H9 (cell line): ENCODE measurements around the gene LGALS3. TPM values are rescaled to one million over a fixed set of nuclear protein-coding genes. Genes with fewer than 3 reads are reported as not detected.

ENCODE experiments used
- DNase-seq: peaks from one replicate; pipeline ENCODE4 v3.0.0-alpha.2; 2017
- H2AFZ ChIP-seq: one replicate; pipeline ENCODE4 v1.6.1; 2013; ENCODE audit warnings: mild to moderate bottlenecking, low read length, control low read depth, moderate library complexity
- H2AK5ac ChIP-seq: 2 replicates; pipeline ENCODE4 v1.6.1; 2013; ENCODE audit warnings: low read length, control low read depth, mixed read lengths; ENCODE audit not compliant: insufficient read length
- H2BK120ac ChIP-seq: one replicate; pipeline ENCODE4 v1.6.1; 2013; ENCODE audit warnings: low read depth, mild to moderate bottlenecking, low read length, control low read depth, inconsistent platforms; ENCODE audit not compliant: poor library complexity, severe bottlenecking
- H2BK12ac ChIP-seq: 2 replicates; pipeline ENCODE4 v1.6.1; 2013; ENCODE audit warnings: low read length, control low read depth, mixed read lengths, low read depth; ENCODE audit not compliant: insufficient read length
- H2BK15ac ChIP-seq: 2 replicates; pipeline ENCODE4 v1.6.1; 2013; ENCODE audit warnings: low read depth, low read length, control low read depth
- H2BK20ac ChIP-seq: one replicate; pipeline ENCODE4 v1.6.1; 2013; ENCODE audit warnings: low read depth, mild to moderate bottlenecking, low read length, control low read depth, inconsistent platforms; ENCODE audit not compliant: poor library complexity, severe bottlenecking
- H2BK5ac ChIP-seq: 2 replicates; pipeline ENCODE4 v1.6.1; 2013; ENCODE audit warnings: low read length, control low read depth, mixed read lengths; ENCODE audit not compliant: insufficient read length
- H3K14ac ChIP-seq: 2 replicates; pipeline ENCODE4 v1.6.1; 2013; ENCODE audit warnings: low read length, control low read depth; ENCODE audit not compliant: insufficient read depth
- H3K18ac ChIP-seq: 2 replicates; pipeline ENCODE4 v1.6.1; 2013; ENCODE audit warnings: low read depth, mild to moderate bottlenecking, mixed read lengths, low read length, control low read depth; ENCODE audit not compliant: insufficient read length
- H3K23ac ChIP-seq: 2 replicates; pipeline ENCODE4 v1.6.1; 2013; ENCODE audit warnings: low read length, control low read depth, mixed read lengths, low read depth; ENCODE audit not compliant: insufficient read length
- H3K23me2 ChIP-seq: 2 replicates; pipeline ENCODE4 v1.6.1; 2013; ENCODE audit warnings: low read depth, mild to moderate bottlenecking, mixed read lengths, low read length, control low read depth; ENCODE audit not compliant: insufficient read length, poor library complexity, severe bottlenecking
- H3K27ac ChIP-seq: 2 replicates; pipeline ENCODE4 v1.5.1; 2013; ENCODE audit warnings: low read length, control low read depth, mixed read lengths, low read depth; ENCODE audit not compliant: insufficient read length
- H3K27me3 ChIP-seq: 2 replicates; pipeline ENCODE4 v1.6.1; 2013; ENCODE audit warnings: low read length, control low read depth, inconsistent platforms; ENCODE audit not compliant: insufficient read depth
- H3K4ac ChIP-seq: 2 replicates; pipeline ENCODE4 v1.6.1; 2013; ENCODE audit warnings: low read depth, mild to moderate bottlenecking, control low read depth, inconsistent platforms, low read length, moderate library complexity
- H3K4me1 ChIP-seq: 2 replicates; pipeline ENCODE4 v1.6.1; 2013; ENCODE audit warnings: low read length, control low read depth, inconsistent platforms; ENCODE audit not compliant: insufficient read depth
- H3K4me2 ChIP-seq: 2 replicates; pipeline ENCODE4 v1.6.1; 2013; ENCODE audit warnings: low read length, control low read depth, mixed read lengths; ENCODE audit not compliant: insufficient read length, insufficient read depth
- H3K56ac ChIP-seq: 2 replicates; pipeline ENCODE4 v1.6.1; 2013; ENCODE audit warnings: low read depth, mild to moderate bottlenecking, mixed read lengths, low read length, control low read depth; ENCODE audit not compliant: insufficient read length
- H3K79me1 ChIP-seq: 2 replicates; pipeline ENCODE4 v1.6.1; 2013; ENCODE audit warnings: low read depth, mild to moderate bottlenecking, moderate library complexity, low read length, control low read depth, inconsistent platforms; ENCODE audit not compliant: insufficient read depth, poor library complexity, severe bottlenecking
- H3K79me2 ChIP-seq: 2 replicates; pipeline ENCODE4 v1.6.1; 2013; ENCODE audit warnings: low read length, control low read depth, inconsistent platforms; ENCODE audit not compliant: insufficient read depth
- H3K9ac ChIP-seq: 2 replicates; pipeline ENCODE4 v1.6.1; 2013; ENCODE audit warnings: low read length, control low read depth, mixed read lengths; ENCODE audit not compliant: insufficient read length; ENCODE audit errors: extremely low read depth
- H3K9me3 ChIP-seq: one replicate; pipeline ENCODE4 v1.6.1; 2013; ENCODE audit warnings: low read depth, low read length, inconsistent platforms; ENCODE audit not compliant: control insufficient read depth
- H3T11ph ChIP-seq: one replicate; pipeline ENCODE4 v1.6.1; 2013; ENCODE audit warnings: mild to moderate bottlenecking, low read length, control low read depth, inconsistent platforms
- H4K20me1 ChIP-seq: one replicate; pipeline ENCODE4 v1.6.1; 2013; ENCODE audit not compliant: control insufficient read depth, insufficient read length, insufficient read depth
- H4K5ac ChIP-seq: 2 replicates; pipeline ENCODE4 v1.6.1; 2013; ENCODE audit warnings: low read depth, mild to moderate bottlenecking, mixed read lengths, low read length, control low read depth; ENCODE audit not compliant: insufficient read length
- H4K8ac ChIP-seq: replicated peaks from 2 replicates; pipeline ENCODE4 v1.6.1; 2013; ENCODE audit warnings: low read length, control low read depth, mixed read lengths, low read depth; ENCODE audit not compliant: insufficient read length
- H4K91ac ChIP-seq: 2 replicates; pipeline ENCODE4 v1.6.1; 2013; ENCODE audit warnings: low read depth, mild to moderate bottlenecking, moderate library complexity, mixed read lengths, low read length, control low read depth; ENCODE audit not compliant: insufficient read length
- H3K27ac Mint-ChIP-seq, 3 experiments: 2 replicates in 2 of 3; 3 replicates in 1 of 3; pipeline ENCODE4 v1.8.0; 2020 to 2021; ENCODE audit warnings: mixed read lengths in 3 of 3, mild to moderate bottlenecking in 1 of 3, moderate library complexity in 1 of 3
- H3K27me3 Mint-ChIP-seq: 2 replicates; pipeline ENCODE4 v1.8.0; 2021; ENCODE audit warnings: low read depth, mild to moderate bottlenecking, moderate library complexity, mixed read lengths
- H3K36me3 Mint-ChIP-seq, 3 experiments: 2 replicates in 2 of 3; 3 replicates in 1 of 3; pipeline ENCODE4 v1.8.0; 2020 to 2021; ENCODE audit warnings: low read depth in 3 of 3, mixed read lengths in 3 of 3; ENCODE audit not compliant: insufficient read depth in 1 of 3
- H3K4me1 Mint-ChIP-seq, 2 experiments: 2 replicates each; pipeline ENCODE4 v1.8.0; 2020; ENCODE audit warnings: mixed read lengths in 2 of 2
- H3K4me3 Mint-ChIP-seq, 2 experiments: 2 replicates in 1 of 2; 3 replicates in 1 of 2; pipeline ENCODE4 v1.8.0; 2020 to 2021; ENCODE audit warnings: mild to moderate bottlenecking in 2 of 2, mixed read lengths in 2 of 2, moderate library complexity in 1 of 2
- H3K9me3 Mint-ChIP-seq, 2 experiments: 2 replicates in 1 of 2; 3 replicates in 1 of 2; pipeline ENCODE4 v1.8.0; 2020; ENCODE audit warnings: mild to moderate bottlenecking in 2 of 2, mixed read lengths in 2 of 2, moderate library complexity in 1 of 2
- CTCF ChIP-seq: fragments of 200-600 bp; sonication (generic); conservative IDR thresholded peaks from 3 replicates; pipeline ENCODE4 v1.8.0; 2021; ENCODE audit warnings: antibody characterized with exemption, mild to moderate bottlenecking
- WGBS: extraction: QIAGEN DNeasy Blood & Tissue Kit; methylation state at CpG from one replicate; pipeline ENCODE4 v1.1.7; 2013; ENCODE audit warnings: missing lambda C conversion rate, low lambda C conversion rate, mixed read lengths; ENCODE audit not compliant: insufficient read length; ENCODE audit errors: extremely low coverage; 5-methylcytosine and 5-hydroxymethylcytosine counted together
- total RNA-seq: library from RNA; stranded (reverse); gene quantifications from 2 replicates; pipeline ENCODE4 v1.2.1, GENCODE V29; 2021

LGALS3 gene
- total RNA-seq, 1 experiment from 2014 or later, result 4.0 TPM

GRCh38 chr14:55094292-55095157 is 34.5 kb upstream of the LGALS3 start:
- Mint-ChIP-seq H3K4me1 (peaks cover 4 to 12% of the 10 kb centered on the region in 2 experiments), H3K4me3 (no peak overlapping the region), H3K27ac (no peak overlapping the region), H3K36me3 (no peaks in the 10 kb centered on the region), H3K9me3 (no peaks in the 10 kb centered on the region), H3K27me3 (peaks cover 1% of the 10 kb centered on the region)
- no peak overlapping the region for H2BK12ac ChIP-seq
- H3K23ac ChIP-seq, result no peak overlapping the region
- H3K9ac ChIP-seq, result no peak overlapping the region
- H2AK5ac ChIP-seq, result no peak overlapping the region
- no peak overlapping the region for H3K56ac ChIP-seq
- no CpG with 5 or more reads among the region's 9 CpGs for WGBS
- H3K18ac ChIP-seq, result no peak overlapping the region
- H4K20me1 ChIP-seq, result no peaks in the 10 kb centered on the region
- no peaks in the 10 kb centered on the region; the same call in 1 of the 2 replicates for H3K4me1 ChIP-seq
- no peak overlapping the region for H2BK20ac ChIP-seq
- no peaks in the 10 kb centered on the region for H3K79me1 ChIP-seq
- no peak overlapping the region for H2BK5ac ChIP-seq
- H3K27me3 ChIP-seq, result no peaks in the 10 kb centered on the region
- no peaks in the 10 kb centered on the region for H3K9me3 ChIP-seq
- no peak overlapping the region for H3K14ac ChIP-seq
- no peak overlapping the region for H3K27ac ChIP-seq
- H3K23me2 ChIP-seq, result no peaks in the 10 kb centered on the region
- H3K4me2 ChIP-seq, result no peak overlapping the region
- no peak overlapping the region for H4K5ac ChIP-seq
- no peak for TF ChIP-seq CTCF
- H3K79me2 ChIP-seq, result no peaks in the 10 kb centered on the region
- no peak overlapping the region for H4K91ac ChIP-seq
- no peak overlapping the region for H3K4ac ChIP-seq
- no peak overlapping the region for H2BK15ac ChIP-seq
- no peak overlapping the region for H2BK120ac ChIP-seq
- no peak for DNase-seq
- no peak overlapping the region for H4K8ac ChIP-seq
- no peak overlapping the region for H2AFZ ChIP-seq
- H3T11ph ChIP-seq, result no peak overlapping the region
